ENCODE results near the gene NIFK. TPM values are rescaled to one million over a fixed set of nuclear protein-coding genes. Genes with fewer than 3 reads are reported as not detected.

Gene NIFK
- total and polyA plus RNA-seq, 2 of the 4 experiments (the other 2 are of a cell fraction): 19.5 to 24.3 TPM

- H2BK15ac ChIP-seq (ENCODE audit: low read depth, low read length): no peak overlapping the region
- H2BK120ac ChIP-seq (ENCODE audit: low read depth, low read length): no peak overlapping the region
- no peak overlapping the region for H2AK9ac ChIP-seq (replicated peaks; ENCODE audit: low read depth, low read length, poor library complexity)
- no peak overlapping the region for H3K4me3 ChIP-seq (ENCODE audit: insufficient read depth, low read depth, low read length)
- H2AK5ac ChIP-seq (ENCODE audit: low read depth, low read length): no peak overlapping the region
- H2BK5ac ChIP-seq (ENCODE audit: low read depth, low read length, poor library complexity, severe bottlenecking): no peak overlapping the region
- in situ Hi-C loops (cut with MboI; ENCODE audit: low sequenced_read_pairs) (no loop called here), intact Hi-C loops (cut with micrococcal nuclease) (no loop called here), dilution Hi-C loops (cut with HindIII; ENCODE audit: low sequenced_read_pairs, unreplicated experiment) (no loop called here)
- H3K4me2 ChIP-seq (ENCODE audit: low read depth, low read length): peak overlapping the region; percentile 19; the same call in 1 of the 2 replicates
- peaks cover 8% of the 10 kb centered on the region for H3K36me3 ChIP-seq (ENCODE audit: control insufficient read depth, insufficient read depth, low read length)
- no peak overlapping the region for H3K56ac ChIP-seq (ENCODE audit: extremely low read depth, insufficient read depth, low read length)
- H4K5ac ChIP-seq (ENCODE audit: low read depth, low read length): no peak overlapping the region
- H3K9me1 ChIP-seq (ENCODE audit: insufficient read depth, low read length): no peaks in the 10 kb centered on the region; the same call in 1 of the 2 replicates
- CTCF ChIA-PET: no interaction called here
- 88% methylated on average over 1 of the region's 6 CpGs; no CpG with 5 or more reads in 1 of the 2 experiments for WGBS, 2 experiments (ENCODE audit: extremely low coverage in 2 of 2, insufficient read length in 1 of 2)
- no peak overlapping the region for H3K27ac ChIP-seq (ENCODE audit: insufficient read depth, low read length)
- ATAC-seq (ENCODE audit: low read depth) (peak; percentile 49), DNase-seq (peak; percentile 32)
- H3K18ac ChIP-seq (ENCODE audit: low read depth, low read length): no peak overlapping the region
- H3K4ac ChIP-seq (ENCODE audit: low read depth, low read length): no peak overlapping the region
- H2BK20ac ChIP-seq (ENCODE audit: low read depth, low read length): no peak overlapping the region
- no peaks in the 10 kb centered on the region for H3K9me3 ChIP-seq (ENCODE audit: control insufficient read depth, insufficient read depth, low read length)
- H3K23ac ChIP-seq (ENCODE audit: low read depth, low read length): no peak overlapping the region; the same call in 1 of the 2 replicates
- H3K14ac ChIP-seq (replicated peaks; ENCODE audit: low read depth, low read length): no peak overlapping the region
- no peaks in the 10 kb centered on the region for H4K20me1 ChIP-seq (ENCODE audit: insufficient read depth, low read length)
- no peak overlapping the region for H4K91ac ChIP-seq (ENCODE audit: insufficient read depth, low read depth, low read length)
- POLR2A ChIA-PET (ENCODE audit: unreplicated experiment): no interaction called here
- H4K8ac ChIP-seq (ENCODE audit: low read depth in 2 of 2, low read length in 2 of 2): no peak overlapping the region
- H2AFZ ChIP-seq (replicated peaks; ENCODE audit: low read length, poor library complexity): peak overlapping the region; percentile 67
- no peaks in the 10 kb centered on the region for H3K79me1 ChIP-seq (ENCODE audit: low read depth in 1 of 2, low read length in 2 of 2)
- TF ChIP-seq MAFK (IDR thresholded peaks at IDR 0.05; ENCODE audit: low read depth, low read length): no peak
- no peak for TF ChIP-seq SMC3 (IDR thresholded peaks at IDR 0.05; ENCODE audit: low read depth, low read length)
- no peak for TF ChIP-seq CEBPB (IDR thresholded peaks at IDR 0.05; ENCODE audit: low read depth, low read length)
- TF ChIP-seq POLR2A (IDR thresholded peaks at IDR 0.05; ENCODE audit: low read depth, low read length): no peak
- no peak for TF ChIP-seq RFX5 (IDR thresholded peaks at IDR 0.05; ENCODE audit: low read depth, low read length)
- TF ChIP-seq BHLHE40 (IDR thresholded peaks at IDR 0.05; ENCODE audit: low read depth, low read length): no peak
- TF ChIP-seq MAZ (IDR thresholded peaks at IDR 0.05; ENCODE audit: borderline replicate concordance, low read depth, low read length): no peak
- TF ChIP-seq CHD1 (IDR thresholded peaks at IDR 0.05; ENCODE audit: low read depth, low read length): no peak
- TF ChIP-seq FOS (IDR thresholded peaks at IDR 0.05; ENCODE audit: low read depth, low read length): no peak
- TF ChIP-seq MXI1 (IDR thresholded peaks at IDR 0.05; ENCODE audit: borderline replicate concordance, low read depth, low read length): no peak
- no peak for TF ChIP-seq USF2 (IDR thresholded peaks at IDR 0.05; ENCODE audit: low read depth, low read length)
- TF ChIP-seq RAD21 (IDR thresholded peaks at IDR 0.05; ENCODE audit: low read length): no peak
- no peak for TF ChIP-seq CTCF (conservative IDR thresholded peaks at IDR 0.05; ENCODE audit: low read depth, low read length)
- H3K9ac ChIP-seq (ENCODE audit: low read depth, low read length): no peak overlapping the region
- H3K4me1 ChIP-seq (ENCODE audit: control insufficient read depth, insufficient read depth, low read length): peaks cover 2% of the 10 kb centered on the region; the same call in 1 of the 2 replicates
- H3K27me3 ChIP-seq (ENCODE audit: control insufficient read depth, insufficient read depth, low read length): peaks cover 2% of the 10 kb centered on the region; the same call in 1 of the 2 replicates
- BruUV-seq (replicated peaks): no TSS peak
Measured at GRCh38 chr2:121771976-121772742, 35.5 kb upstream of the NIFK start.
